Measurements from ENCODE around the gene GOLGA2.

GOLGA2 gene

GRCh38 chr9:128208386-128208785 lies 67.4 kb downstream of the GOLGA2 start:
- in situ Hi-C loops (cut with HindIII; ENCODE audit: low sequenced_read_pairs): no loop called here
- no peak for TF ChIP-seq CTCF (IDR thresholded peaks at IDR 0.05; ENCODE audit: low read depth, low read length, missing control alignments)
- H3K4me3 ChIP-seq (ENCODE audit: low read depth, low read length): no peak overlapping the region
- DNase-seq (ENCODE audit: low read depth): no peak

GRCh38 chr9:128206916-128207910 lies 68.6 kb downstream of the GOLGA2 start:
- in situ Hi-C loops (cut with HindIII; ENCODE audit: low sequenced_read_pairs): no loop called here

GRCh38 chr9:128206484-128206883 lies 69.3 kb downstream of the GOLGA2 start:
- in situ Hi-C loops (cut with HindIII; ENCODE audit: low sequenced_read_pairs): no loop called here
- TF ChIP-seq CTCF (IDR thresholded peaks at IDR 0.05; ENCODE audit: low read depth, low read length, missing control alignments): no peak
- no peak for DNase-seq (ENCODE audit: low read depth)
- H3K4me3 ChIP-seq (ENCODE audit: low read depth, low read length): no peak overlapping the region

More at GRCh38 chr9:128206916-128207910, 68.6 kb downstream of the GOLGA2 start:
- no peak overlapping the region for H3K4me3 ChIP-seq (ENCODE audit: low read depth, low read length)
- TF ChIP-seq CTCF (IDR thresholded peaks at IDR 0.05; ENCODE audit: low read depth, low read length, missing control alignments): no peak
- DNase-seq (ENCODE audit: low read depth): no peak

All from astrocyte of the cerebellum (primary cell).